ENCODE measurements around the gene GLB1L. TPM values are rescaled to one million over a fixed set of nuclear protein-coding genes. Genes with fewer than 3 reads are reported as not detected.
A peak's percentile ranks its signal among the peaks of the same experiment; 100 is the strongest.
"Not testable (repeated sequence)": the region's sequence is repeated elsewhere in the genome, so short reads cannot be mapped to it uniquely, and the experiment has no call there.

The GLB1L gene
- total and polyA plus RNA-seq, 2 donors from 2014 or later = 19.7 to 20.6 TPM

DNA sequence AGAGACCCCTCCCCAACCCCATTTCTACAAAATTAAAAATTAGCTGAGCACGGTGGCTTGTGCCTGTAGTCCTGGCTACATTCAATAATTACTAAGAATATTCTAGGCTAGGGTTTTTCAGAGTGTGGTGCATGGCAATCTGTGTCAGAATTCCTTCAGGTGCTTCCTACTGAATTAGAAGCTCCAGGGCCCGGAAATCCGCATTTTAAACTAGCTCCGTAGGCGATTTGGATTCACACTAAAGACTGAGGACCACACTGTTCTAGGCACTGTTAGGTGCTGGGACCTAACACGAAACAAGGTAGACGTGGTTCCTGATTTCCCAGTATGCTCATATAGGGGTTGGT lies 39.3 kb downstream of the GLB1L start:
- Histone ChIP-seq H3K36me3 (ENCODE audit: control insufficient read depth in 2 of 3, insufficient read depth in 3 of 3, low read length in 3 of 3) (peaks cover 0 to 19% (median 10%) of the 10 kb centered on the region in 3 donors), H3K27me3 (ENCODE audit: control insufficient read depth, insufficient read depth, low read length) (no peaks in the 10 kb centered on the region), H3K9ac (ENCODE audit: low read length in 3 of 3) (peak overlapping the region; percentile 92 to 100 (median 96)), H3K9me3 (ENCODE audit: control insufficient read depth in 2 of 3, insufficient read depth in 1 of 3, low read length in 3 of 3) (no peaks in the 10 kb centered on the region), H3K4me1 (ENCODE audit: control insufficient read depth in 2 of 3, insufficient read depth in 2 of 3, low read depth in 1 of 3, low read length in 3 of 3) (peaks cover 8 to 14% (median 9%) of the 10 kb centered on the region in 3 donors), H3K4me3 (ENCODE audit: low read length in 3 of 3) (peak overlapping the region; percentile 89 to 93 (median 92)), H3K27ac (ENCODE audit: low read depth in 2 of 2, low read length in 2 of 2) (peak overlapping the region; percentile 96 to 97)
- FAIRE-seq = no peak
- intact Hi-C loops (cut with DNase I) = no loop called here
- TF ChIP-seq, protein P1, sequence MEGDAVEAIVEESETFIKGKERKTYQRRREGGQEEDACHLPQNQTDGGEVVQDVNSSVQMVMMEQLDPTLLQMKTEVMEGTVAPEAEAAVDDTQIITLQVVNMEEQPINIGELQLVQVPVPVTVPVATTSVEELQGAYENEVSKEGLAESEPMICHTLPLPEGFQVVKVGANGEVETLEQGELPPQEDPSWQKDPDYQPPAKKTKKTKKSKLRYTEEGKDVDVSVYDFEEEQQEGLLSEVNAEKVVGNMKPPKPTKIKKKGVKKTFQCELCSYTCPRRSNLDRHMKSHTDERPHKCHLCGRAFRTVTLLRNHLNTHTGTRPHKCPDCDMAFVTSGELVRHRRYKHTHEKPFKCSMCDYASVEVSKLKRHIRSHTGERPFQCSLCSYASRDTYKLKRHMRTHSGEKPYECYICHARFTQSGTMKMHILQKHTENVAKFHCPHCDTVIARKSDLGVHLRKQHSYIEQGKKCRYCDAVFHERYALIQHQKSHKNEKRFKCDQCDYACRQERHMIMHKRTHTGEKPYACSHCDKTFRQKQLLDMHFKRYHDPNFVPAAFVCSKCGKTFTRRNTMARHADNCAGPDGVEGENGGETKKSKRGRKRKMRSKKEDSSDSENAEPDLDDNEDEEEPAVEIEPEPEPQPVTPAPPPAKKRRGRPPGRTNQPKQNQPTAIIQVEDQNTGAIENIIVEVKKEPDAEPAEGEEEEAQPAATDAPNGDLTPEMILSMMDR (IDR thresholded peaks at IDR 0.05; ENCODE audit: borderline replicate concordance, extremely low read depth, insufficient read depth) = no peak
- DNase-seq = peak in 1 of 5 donors; percentile 1

DNA sequence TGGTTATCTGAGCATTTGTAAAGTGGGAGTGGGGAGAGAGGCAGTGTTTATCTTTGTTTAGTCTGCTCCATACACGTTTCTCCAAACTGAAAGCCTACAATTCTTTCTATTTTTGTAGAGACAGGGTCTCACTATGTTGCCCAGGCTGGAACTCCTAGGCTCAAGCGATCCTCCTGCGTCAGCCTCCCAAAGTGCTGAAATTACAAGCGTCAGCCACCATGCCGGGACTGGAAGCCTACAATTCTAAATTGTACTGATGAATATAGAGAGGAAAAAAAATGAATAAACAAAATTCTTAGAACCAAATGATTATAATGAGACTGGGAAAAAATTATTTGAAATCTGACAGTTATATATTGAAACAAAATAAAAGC lies 40.1 kb downstream of the GLB1L start:
- Histone ChIP-seq H3K36me3 (ENCODE audit: control insufficient read depth in 2 of 3, insufficient read depth in 3 of 3, low read length in 3 of 3) (peaks cover 0 to 19% (median 10%) of the 10 kb centered on the region in 3 donors), H3K27ac (ENCODE audit: low read depth in 2 of 2, low read length in 2 of 2) (no peak overlapping the region), H3K27me3 (ENCODE audit: control insufficient read depth, insufficient read depth, low read length) (no peaks in the 10 kb centered on the region), H3K9me3 (ENCODE audit: control insufficient read depth in 2 of 3, insufficient read depth in 1 of 3, low read length in 3 of 3) (no peaks in the 10 kb centered on the region), H3K9ac (ENCODE audit: low read length in 3 of 3) (no peak overlapping the region), H3K4me1 (ENCODE audit: control insufficient read depth in 2 of 3, insufficient read depth in 2 of 3, low read depth in 1 of 3, low read length in 3 of 3) (peaks cover 8 to 14% (median 9%) of the 10 kb centered on the region in 3 donors), H3K4me3 (ENCODE audit: low read length in 3 of 3) (no peak overlapping the region)
- peak in 1 of 5 donors; percentile 45 for DNase-seq
- TF ChIP-seq, protein P1 (IDR thresholded peaks at IDR 0.05; ENCODE audit: borderline replicate concordance, extremely low read depth, insufficient read depth) = no peak
- no peak for FAIRE-seq
- intact Hi-C loops (cut with DNase I) = no loop called here

DNA sequence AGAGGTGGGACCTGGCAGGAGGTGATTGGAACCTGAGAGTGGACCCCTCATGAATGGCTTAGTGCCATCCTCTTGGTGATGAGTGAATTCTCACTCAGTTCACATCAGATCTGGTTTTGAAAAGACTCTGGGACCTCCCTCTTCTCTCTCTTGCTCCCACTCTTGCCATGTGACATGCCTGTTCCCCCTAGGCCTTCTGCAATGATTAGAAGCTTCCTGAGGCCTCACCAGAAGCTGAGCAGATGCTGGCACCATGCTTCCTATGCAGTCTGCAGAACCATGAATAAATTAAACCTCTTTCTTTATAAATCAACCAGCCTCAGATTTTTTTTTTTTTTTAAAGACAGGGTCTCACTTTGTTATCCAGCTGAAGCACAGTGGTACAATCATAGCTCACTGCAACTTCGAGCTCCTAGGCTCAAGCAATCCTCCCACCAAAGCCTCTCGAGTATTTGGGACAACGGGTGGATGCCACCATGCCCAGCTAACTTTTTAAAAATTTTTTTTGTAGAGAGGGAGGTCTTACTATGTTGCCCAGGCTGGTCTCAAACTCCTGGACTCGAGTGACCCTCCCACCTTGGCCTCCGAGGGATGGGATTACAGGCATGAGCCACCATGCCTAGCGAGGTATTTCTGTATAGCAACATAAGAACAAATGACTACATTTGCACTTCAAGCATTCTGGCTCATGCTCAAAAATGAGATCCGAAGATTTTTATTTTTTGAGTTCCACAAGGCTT lies 40.6 kb downstream of the GLB1L start:
- peaks cover 0 to 15% (median 10%) of the 10 kb centered on the region in 3 donors for H3K36me3 ChIP-seq (ENCODE audit: control insufficient read depth in 2 of 3, insufficient read depth in 3 of 3, low read length in 3 of 3)
- H3K27ac ChIP-seq (ENCODE audit: low read depth in 2 of 2, low read length in 2 of 2) = no peak overlapping the region
- H3K4me3 ChIP-seq (ENCODE audit: low read length in 3 of 3) = no peak overlapping the region
- intact Hi-C loops (cut with DNase I) = no loop called here
- peaks cover 8 to 14% (median 9%) of the 10 kb centered on the region in 3 donors for H3K4me1 ChIP-seq (ENCODE audit: control insufficient read depth in 2 of 3, insufficient read depth in 2 of 3, low read depth in 1 of 3, low read length in 3 of 3)
- TF ChIP-seq, protein P1 (IDR thresholded peaks at IDR 0.05; ENCODE audit: borderline replicate concordance, extremely low read depth, insufficient read depth) = no peak
- H3K9me3 ChIP-seq (ENCODE audit: control insufficient read depth in 2 of 3, insufficient read depth in 1 of 3, low read length in 3 of 3) = no peaks in the 10 kb centered on the region
- no peak overlapping the region for H3K9ac ChIP-seq (ENCODE audit: low read length in 3 of 3)
- H3K27me3 ChIP-seq (ENCODE audit: control insufficient read depth, insufficient read depth, low read length) = no peaks in the 10 kb centered on the region
- DNase-seq = peak in 1 of 5 donors; percentile 30
- FAIRE-seq = no peak

DNA sequence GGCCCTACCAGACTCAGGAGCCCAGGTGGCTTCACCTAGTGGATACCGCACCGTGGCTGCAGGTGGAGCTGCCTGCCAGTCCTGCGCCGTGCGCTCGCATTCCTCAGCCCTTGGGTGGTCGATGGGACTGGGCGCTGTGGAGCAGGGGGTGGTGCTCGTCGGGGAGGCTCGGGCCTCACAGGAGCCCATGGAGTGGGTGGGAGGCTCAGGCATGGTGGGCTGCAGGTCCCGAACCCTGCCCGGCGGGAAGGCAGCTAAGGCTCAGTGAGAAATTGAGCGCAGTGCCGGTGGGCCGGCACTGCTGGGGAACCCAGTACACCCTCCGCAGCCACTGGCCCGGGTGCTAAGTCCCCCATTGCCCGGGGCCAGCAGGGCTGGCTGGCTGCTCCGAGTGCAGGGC lies 43.9 kb downstream of the GLB1L start:
- H3K27me3 ChIP-seq (ENCODE audit: control insufficient read depth, insufficient read depth, low read length); H3K9me3 ChIP-seq (ENCODE audit: control insufficient read depth in 2 of 3, insufficient read depth in 1 of 3, low read length in 3 of 3); H3K9ac ChIP-seq (ENCODE audit: low read length in 3 of 3); intact Hi-C loops (cut with DNase I); H3K36me3 ChIP-seq (ENCODE audit: control insufficient read depth in 2 of 3, insufficient read depth in 3 of 3, low read length in 3 of 3); H3K4me3 ChIP-seq (ENCODE audit: low read length in 3 of 3); FAIRE-seq; H3K27ac ChIP-seq (ENCODE audit: low read depth in 2 of 2, low read length in 2 of 2); H3K4me1 ChIP-seq (ENCODE audit: control insufficient read depth in 2 of 3, insufficient read depth in 2 of 3, low read depth in 1 of 3, low read length in 3 of 3): not testable (repeated sequence)
- peak in 1 of 5 donors; percentile 58 for DNase-seq

DNA sequence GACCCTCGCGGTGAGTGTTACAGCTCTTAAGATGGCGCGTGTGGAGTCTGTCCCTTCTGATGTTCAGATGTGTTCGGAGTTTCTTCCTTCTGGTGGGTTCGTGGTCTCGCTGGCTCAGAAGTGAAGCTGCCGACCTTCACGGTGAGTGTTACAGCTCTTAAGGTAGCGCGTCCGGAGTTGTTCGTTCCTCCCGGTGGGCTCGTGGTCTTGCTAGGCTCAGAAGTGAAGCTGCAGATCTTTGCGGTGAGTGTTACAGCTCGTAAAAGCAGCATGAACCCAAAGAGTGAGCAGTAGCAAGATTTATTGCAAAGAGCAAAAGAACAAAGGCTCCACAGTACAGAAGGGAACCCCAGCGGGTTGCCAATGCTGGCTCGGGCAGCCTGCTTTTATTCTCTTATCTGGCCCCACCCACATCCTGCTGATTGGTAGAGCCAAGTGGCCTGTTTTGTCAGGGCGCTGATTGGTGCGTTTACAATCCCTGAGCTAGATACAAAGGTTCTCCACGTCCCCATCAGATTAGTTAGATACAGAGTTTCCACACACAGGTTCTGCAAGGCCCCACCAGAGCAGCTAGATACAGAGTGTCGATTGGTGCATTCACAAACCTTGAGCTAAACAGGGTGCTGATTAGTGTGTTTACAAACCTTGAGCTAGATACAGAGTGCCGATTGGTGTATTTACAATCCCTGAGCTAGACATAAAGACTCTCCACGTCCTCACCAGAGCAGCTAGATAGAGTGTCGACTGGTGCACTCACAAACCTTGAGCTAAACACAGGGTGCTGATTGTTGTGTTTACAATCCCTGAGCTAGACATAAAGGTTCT lies 44.5 kb downstream of the GLB1L start:
- H3K9ac ChIP-seq (ENCODE audit: low read length in 3 of 3); H3K36me3 ChIP-seq (ENCODE audit: control insufficient read depth in 2 of 3, insufficient read depth in 3 of 3, low read length in 3 of 3); H3K9me3 ChIP-seq (ENCODE audit: control insufficient read depth in 2 of 3, insufficient read depth in 1 of 3, low read length in 3 of 3); H3K4me1 ChIP-seq (ENCODE audit: control insufficient read depth in 2 of 3, insufficient read depth in 2 of 3, low read depth in 1 of 3, low read length in 3 of 3); intact Hi-C loops (cut with DNase I); H3K4me3 ChIP-seq (ENCODE audit: low read length in 3 of 3); H3K27ac ChIP-seq (ENCODE audit: low read depth in 2 of 2, low read length in 2 of 2); DNase-seq; H3K27me3 ChIP-seq (ENCODE audit: control insufficient read depth, insufficient read depth, low read length); FAIRE-seq: not testable (repeated sequence)
